Measurements from ENCODE around the gene RBM5.
"Not testable (repeated sequence)": the region's sequence is repeated elsewhere in the genome, so short reads cannot be mapped to it uniquely, and the experiment has no call there.

Gene RBM5

GRCh38 chr3:50088725-50089608, at the start of gene RBM5:
RBM5 (plus strand) TSS chr3:50088919; CDS start chr3:50090435, 1,516 bp downstream.
- H3K9me3 ChIP-seq (replicated peaks in 1 of 11) = peaks cover 0 to 5% (median 0%) of the 10 kb centered on the region in 11 experiments; a peak in 2 of 22 replicates
- no peaks in the 10 kb centered on the region for H3K27me3 ChIP-seq
- no peak for TF ChIP-seq Cebpa-rat (IDR thresholded peaks at IDR 0.05)

GRCh38 chr3:50044976-50045375, 43.7 kb upstream of the RBM5 start:
- Histone ChIP-seq H3K9ac (no peak overlapping the region), H3K36me3 (peaks cover 60 to 96% (median 77%) of the 10 kb centered on the region in 11 experiments), H3K9me3 (replicated peaks in 1 of 11) (no peaks in the 10 kb centered on the region), H3K27ac (no peak overlapping the region), H3K4me2 (no peak overlapping the region), H3K4me3 (no peak overlapping the region), H4K20me1 (peaks cover 0 to 42% (median 8%) of the 10 kb centered on the region in 11 experiments; a peak in 13 of 22 replicates), H3K27me3 (no peaks in the 10 kb centered on the region), H3K4me1 (peaks cover 3 to 12% (median 7%) of the 10 kb centered on the region in 10 experiments; a peak in 17 of 20 replicates)
- TF ChIP-seq Cebpa-rat (IDR thresholded peaks at IDR 0.05) = no peak

More at GRCh38 chr3:50088725-50089608, at the start of gene RBM5:
- Histone ChIP-seq H3K9ac (peak within 1 kb of the TSS; percentile 95 to 100 (median 99)), H3K4me3 (peak within 1 kb of the TSS; percentile 87 to 100 (median 91)), H3K27ac (peak within 1 kb of the TSS; percentile 97 to 100 (median 98)), H3K36me3 (peaks cover 38 to 41% (median 39%) of the 10 kb centered on the region in 11 experiments), H4K20me1 (peaks cover 35 to 49% (median 44%) of the 10 kb centered on the region in 11 experiments), H3K4me1 (peaks cover 17 to 23% (median 20%) of the 10 kb centered on the region in 10 experiments), H3K4me2 (peak within 1 kb of the TSS; percentile 76 to 97 (median 84))

GRCh38 chr3:50047426-50047825, 41.3 kb upstream of the RBM5 start:
- Histone ChIP-seq H3K36me3 (peaks cover 77 to 100% (median 88%) of the 10 kb centered on the region in 11 experiments), H3K9me3 (replicated peaks in 1 of 11) (no peaks in the 10 kb centered on the region), H3K4me2 (no peak overlapping the region), H3K27ac (no peak overlapping the region), H4K20me1 (peaks cover 0 to 49% (median 4%) of the 10 kb centered on the region in 11 experiments; a peak in 12 of 22 replicates), H3K4me3 (no peak overlapping the region), H3K27me3 (no peaks in the 10 kb centered on the region), H3K9ac (no peak overlapping the region), H3K4me1 (peaks cover 0 to 9% (median 0%) of the 10 kb centered on the region in 10 experiments; a peak in 6 of 20 replicates)
- no peak for TF ChIP-seq Cebpa-rat (IDR thresholded peaks at IDR 0.05)

- H3K36me3 ChIP-seq = peaks cover 91 to 100% (median 95%) of the 10 kb centered on the region in 11 experiments
- no peak overlapping the region for H3K4me3 ChIP-seq
- H3K4me2 ChIP-seq = peak overlapping the region in 1 of 11 experiments; percentile 7; a peak in 2 of 22 replicates
- TF ChIP-seq Cebpa-rat (IDR thresholded peaks at IDR 0.05) = no peak
- peaks cover 0 to 9% (median 0%) of the 10 kb centered on the region in 10 experiments; a peak in 6 of 20 replicates for H3K4me1 ChIP-seq
- H3K27ac ChIP-seq = no peak overlapping the region; a peak in 1 of 22 replicates
- no peak overlapping the region for H3K9ac ChIP-seq
- H3K27me3 ChIP-seq = no peaks in the 10 kb centered on the region
- H4K20me1 ChIP-seq = peaks cover 0 to 38% (median 3%) of the 10 kb centered on the region in 11 experiments; a peak in 11 of 22 replicates
- no peaks in the 10 kb centered on the region for H3K9me3 ChIP-seq (replicated peaks in 1 of 11)
Measured at GRCh38 chr3:50050361-50050760, 38.4 kb upstream of the RBM5 start.

- no peak overlapping the region for H3K27ac ChIP-seq
- H3K4me2 ChIP-seq = no peak overlapping the region
- H3K4me1 ChIP-seq = no peaks in the 10 kb centered on the region
- no peaks in the 10 kb centered on the region for H3K27me3 ChIP-seq
- H3K9me3 ChIP-seq (replicated peaks in 1 of 11) = no peaks in the 10 kb centered on the region
- no peaks in the 10 kb centered on the region; a peak in 2 of 22 replicates for H4K20me1 ChIP-seq
- H3K36me3 ChIP-seq = peaks cover 98 to 100% (median 100%) of the 10 kb centered on the region in 11 experiments
- H3K4me3 ChIP-seq = no peak overlapping the region
- no peak for TF ChIP-seq Cebpa-rat (IDR thresholded peaks at IDR 0.05)
- no peak overlapping the region for H3K9ac ChIP-seq
Measured at GRCh38 chr3:50057756-50058155, 31.0 kb upstream of the RBM5 start.

- Histone ChIP-seq H3K4me3 (no peak overlapping the region), H3K9ac (no peak overlapping the region), H3K27ac (no peak overlapping the region), H3K9me3 (replicated peaks in 1 of 11) (no peaks in the 10 kb centered on the region), H3K4me2 (no peak overlapping the region), H3K27me3 (no peaks in the 10 kb centered on the region), H3K4me1 (no peaks in the 10 kb centered on the region), H3K36me3 (peaks cover 99 to 100% (median 100%) of the 10 kb centered on the region in 11 experiments), H4K20me1 (peaks cover 0 to 12% (median 0%) of the 10 kb centered on the region in 11 experiments; a peak in 2 of 22 replicates)
- no peak for TF ChIP-seq Cebpa-rat (IDR thresholded peaks at IDR 0.05)
Measured at GRCh38 chr3:50068134-50068533, 20.6 kb upstream of the RBM5 start.

GRCh38 chr3:50078091-50078490, 10.6 kb upstream of the RBM5 start:
- Histone ChIP-seq H3K36me3 (peaks cover 48 to 63% (median 54%) of the 10 kb centered on the region in 11 experiments), H3K27ac (no peak overlapping the region), H3K4me3 (no peak overlapping the region), H3K9ac (no peak overlapping the region), H3K27me3 (peaks cover 0 to 8% (median 0%) of the 10 kb centered on the region in 11 experiments; a peak in 2 of 22 replicates), H3K4me1 (peaks cover 15 to 45% (median 30%) of the 10 kb centered on the region in 10 experiments), H4K20me1 (peaks cover 3 to 47% (median 13%) of the 10 kb centered on the region in 11 experiments; a peak in 17 of 22 replicates), H3K4me2 (no peak overlapping the region; a peak in 1 of 22 replicates), H3K9me3 (replicated peaks in 1 of 11) (no peaks in the 10 kb centered on the region)
- no peak for TF ChIP-seq Cebpa-rat (IDR thresholded peaks at IDR 0.05)

- Histone ChIP-seq H3K9ac (no peak overlapping the region), H3K27ac (no peak overlapping the region), H4K20me1 (peaks cover 3 to 49% (median 13%) of the 10 kb centered on the region in 11 experiments; a peak in 17 of 22 replicates), H3K4me2 (peak overlapping the region in 1 of 11 experiments; percentile 13; a peak in 1 of 22 replicates), H3K4me3 (no peak overlapping the region), H3K4me1 (peaks cover 18 to 49% (median 34%) of the 10 kb centered on the region in 10 experiments), H3K9me3 (replicated peaks in 1 of 11) (no peaks in the 10 kb centered on the region), H3K36me3 (peaks cover 43 to 58% (median 48%) of the 10 kb centered on the region in 11 experiments), H3K27me3 (peaks cover 0 to 12% (median 0%) of the 10 kb centered on the region in 11 experiments; a peak in 2 of 22 replicates)
- no peak for TF ChIP-seq Cebpa-rat (IDR thresholded peaks at IDR 0.05)
Measured at GRCh38 chr3:50078622-50079021, 10.1 kb upstream of the RBM5 start.

- Histone ChIP-seq H3K4me1 (peaks cover 22 to 32% (median 29%) of the 10 kb centered on the region in 10 experiments), H3K27me3 (peaks cover 0 to 12% (median 0%) of the 10 kb centered on the region in 11 experiments; a peak in 2 of 22 replicates), H4K20me1 (peaks cover 4 to 37% (median 18%) of the 10 kb centered on the region in 11 experiments; a peak in 20 of 22 replicates)
- not testable (repeated sequence) for H3K4me3 ChIP-seq; H3K9ac ChIP-seq; H3K9me3 ChIP-seq (replicated peaks in 1 of 11); H3K36me3 ChIP-seq; H3K27ac ChIP-seq; H3K4me2 ChIP-seq
Measured at GRCh38 chr3:50084951-50085350, 3.8 kb upstream of the RBM5 start.
